GM18507 (cell line): ENCODE measurements around the gene MINDY1.

Source experiments
- DNase-seq: peaks from one replicate; pipeline ENCODE4 v3.0.0; 2011; ENCODE audit warnings: low read depth; ENCODE audit not compliant: insufficient read length; ENCODE audit errors: extremely low spot score
- FAIRE-seq: peaks from 2 replicates; lab custom pipeline; 2011; peaks lifted over from hg19 to GRCh38; lab: Jason Lieb, UNC

Gene MINDY1

DNA sequence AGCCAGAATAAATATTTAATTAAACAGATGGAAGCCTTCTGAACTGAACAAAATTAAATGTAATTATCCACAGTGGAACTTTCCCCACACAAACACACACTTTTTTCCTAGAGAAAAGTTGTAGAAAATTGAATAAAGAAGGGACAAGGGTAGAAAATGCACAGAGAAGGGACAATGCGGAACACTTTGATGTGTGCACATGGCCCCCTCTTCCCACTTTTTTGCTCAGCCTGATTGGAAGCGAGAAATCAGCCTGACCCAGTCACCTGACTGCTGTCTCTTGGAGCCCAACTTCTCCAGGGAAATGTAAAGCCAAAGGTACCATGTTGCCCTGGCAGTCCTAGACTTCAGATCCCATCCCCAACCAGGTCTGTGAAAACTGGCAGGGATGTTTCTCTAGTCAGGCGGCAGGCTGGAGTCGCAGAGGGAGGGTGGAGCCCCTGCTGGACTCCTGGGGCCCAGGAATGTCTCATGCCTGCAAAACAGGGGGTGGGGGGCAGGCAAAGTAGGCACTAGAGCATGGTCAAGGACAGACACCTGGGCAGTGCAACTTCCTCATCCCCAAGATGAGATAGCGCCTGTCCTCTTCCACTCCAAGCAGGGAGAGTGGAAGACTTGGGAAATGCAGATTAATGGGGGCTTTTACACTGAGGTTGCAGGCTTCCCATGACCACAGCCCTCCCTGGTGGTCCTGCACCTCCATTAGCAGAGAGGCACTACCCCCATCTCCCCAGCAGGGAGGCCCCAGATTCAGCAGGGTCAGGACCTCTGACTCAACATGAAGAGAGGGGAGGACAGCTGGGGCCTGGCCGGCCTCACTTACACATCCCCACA lies 34.9 kb downstream of the MINDY1 start:
- FAIRE-seq (no peak), DNase-seq (no peak)

- DNase-seq (no peak), FAIRE-seq (no peak)
Observed at GRCh38 chr1:150970808-150971582, 35.7 kb downstream of the MINDY1 start.

DNA sequence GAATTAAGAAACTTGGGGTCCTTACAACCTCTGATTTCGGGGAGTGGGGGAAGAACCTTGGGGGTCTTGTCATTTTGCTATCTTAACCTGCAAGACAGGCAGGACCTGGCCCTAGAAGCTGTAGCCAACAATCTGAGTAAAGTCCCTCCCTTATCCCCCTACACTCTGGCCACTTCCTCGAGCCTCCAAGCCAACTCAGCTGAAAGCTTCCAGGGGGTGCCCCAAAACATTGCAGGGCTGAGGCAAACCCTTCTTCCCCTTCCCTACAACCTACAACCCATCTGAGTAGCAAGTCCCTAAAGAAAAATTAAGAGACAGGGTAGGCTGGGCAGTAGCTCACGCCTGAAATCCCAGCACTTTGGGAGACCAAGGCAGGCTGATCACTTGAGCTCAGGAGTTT lies 37.1 kb downstream of the MINDY1 start:
- DNase-seq: no peak
- no peak for FAIRE-seq

DNA sequence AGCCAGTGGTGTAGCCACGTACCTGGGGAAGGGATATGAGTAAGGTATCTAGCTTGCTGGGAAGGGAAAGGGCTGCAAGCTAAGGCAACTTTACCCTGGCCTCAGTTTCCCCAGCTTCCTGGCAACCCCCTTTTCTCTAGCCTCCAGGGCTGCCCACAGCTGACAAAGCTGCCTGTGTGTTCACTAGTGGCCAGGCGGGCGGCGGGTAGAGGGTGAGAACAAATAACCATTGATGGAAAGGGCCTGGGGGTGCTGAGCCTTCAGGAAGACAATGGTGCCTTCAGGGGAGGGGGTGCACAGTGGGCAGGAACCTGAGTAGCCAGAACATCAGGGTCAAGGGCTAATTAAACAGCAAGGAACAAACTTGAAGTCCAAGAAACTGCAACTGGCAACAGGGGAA lies 38.2 kb downstream of the MINDY1 start:
- no peak for DNase-seq
- FAIRE-seq: no peak

DNA sequence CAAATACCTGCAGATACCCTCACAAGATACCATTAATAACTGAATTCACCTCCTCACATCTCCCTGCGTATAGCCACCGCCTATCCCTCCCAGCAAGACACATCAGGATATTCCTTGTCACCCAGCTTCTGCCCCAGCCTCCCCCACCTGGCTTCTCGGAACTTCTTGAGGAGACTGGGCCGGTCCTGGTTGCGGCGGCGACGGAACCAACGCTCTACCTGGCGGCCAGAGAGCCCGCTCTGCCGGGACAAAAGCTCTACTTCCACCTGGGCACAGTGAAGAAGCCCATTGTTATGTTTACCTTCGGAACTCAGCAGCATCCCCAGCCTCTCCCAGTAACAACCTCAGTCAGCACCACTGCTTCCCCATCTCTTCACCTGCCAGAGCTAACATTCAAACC lies 38.8 kb downstream of the MINDY1 start:
- DNase-seq (no peak), FAIRE-seq (no peak)

DNA sequence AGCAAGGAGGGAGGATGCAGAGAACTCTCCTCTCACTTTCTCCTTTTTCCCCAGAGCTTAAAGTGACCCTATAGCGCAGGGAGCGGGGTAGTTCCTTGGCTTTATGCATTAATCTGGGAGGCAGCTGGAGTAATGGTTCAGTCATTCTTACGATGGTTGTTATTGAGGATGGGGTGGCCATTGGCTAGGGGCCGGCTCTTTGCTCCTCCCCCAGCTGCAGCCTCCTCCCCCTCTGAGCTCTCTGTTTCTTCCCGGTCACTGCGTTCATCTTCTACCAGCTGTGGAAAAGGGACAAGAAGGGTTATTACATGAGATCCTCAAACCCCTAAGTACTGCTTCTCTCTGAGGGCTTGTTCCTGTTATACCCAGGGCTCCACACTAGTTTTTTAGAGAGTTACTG lies 40.7 kb downstream of the MINDY1 start:
- FAIRE-seq: no peak
- DNase-seq: no peak

GRCh38 chr1:150965605-150966004 lies 41.1 kb downstream of the MINDY1 start:
- FAIRE-seq: no peak

GRCh38 chr1:150964164-150964489 lies 42.6 kb downstream of the MINDY1 start:
- DNase-seq (no peak), FAIRE-seq (no peak)

More at GRCh38 chr1:150965605-150966004, 41.1 kb downstream of the MINDY1 start:
- no peak for DNase-seq

DNA sequence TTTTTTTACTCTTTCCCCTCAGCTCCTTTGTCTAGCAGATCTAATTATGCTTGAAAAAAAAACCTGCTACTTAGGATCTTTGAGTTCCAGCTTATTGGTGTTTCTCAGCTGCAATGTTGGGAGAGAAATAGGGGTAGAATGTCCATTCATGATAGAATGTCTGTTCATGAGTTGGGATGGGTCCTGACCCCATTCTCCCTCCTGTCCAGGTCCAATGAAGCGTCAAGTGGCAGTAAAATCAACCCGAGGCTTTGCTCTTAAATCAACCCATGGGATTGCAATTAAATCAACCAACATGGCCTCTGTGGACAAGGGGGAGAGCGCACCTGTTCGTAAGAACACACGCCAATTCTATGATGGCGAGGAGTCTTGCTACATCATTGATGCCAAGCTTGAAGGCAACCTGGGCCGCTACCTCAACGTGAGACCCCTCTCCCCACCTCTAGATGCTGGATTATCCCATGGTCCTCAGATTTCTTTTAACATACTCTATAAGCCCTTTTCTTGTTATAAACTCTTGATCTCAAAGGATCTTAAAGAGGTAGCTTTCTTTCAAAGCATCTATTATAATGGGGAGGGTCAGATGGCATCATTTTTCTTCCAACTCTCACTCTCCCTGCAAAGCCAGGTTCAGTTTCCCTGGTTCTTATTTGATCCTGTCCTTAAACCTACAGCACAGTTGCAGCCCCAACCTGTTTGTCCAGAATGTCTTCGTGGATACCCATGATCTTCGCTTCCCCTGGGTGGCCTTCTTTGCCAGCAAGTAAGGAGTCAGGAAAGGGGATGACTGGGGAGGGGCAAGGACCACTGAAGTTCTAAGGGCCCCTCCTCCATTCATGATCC lies 43.2 kb downstream of the MINDY1 start:
- no peak for FAIRE-seq
- no peak for DNase-seq

- no peak for FAIRE-seq
- no peak for DNase-seq
Observed at GRCh38 chr1:150961756-150962155, 44.9 kb downstream of the MINDY1 start.

DNA sequence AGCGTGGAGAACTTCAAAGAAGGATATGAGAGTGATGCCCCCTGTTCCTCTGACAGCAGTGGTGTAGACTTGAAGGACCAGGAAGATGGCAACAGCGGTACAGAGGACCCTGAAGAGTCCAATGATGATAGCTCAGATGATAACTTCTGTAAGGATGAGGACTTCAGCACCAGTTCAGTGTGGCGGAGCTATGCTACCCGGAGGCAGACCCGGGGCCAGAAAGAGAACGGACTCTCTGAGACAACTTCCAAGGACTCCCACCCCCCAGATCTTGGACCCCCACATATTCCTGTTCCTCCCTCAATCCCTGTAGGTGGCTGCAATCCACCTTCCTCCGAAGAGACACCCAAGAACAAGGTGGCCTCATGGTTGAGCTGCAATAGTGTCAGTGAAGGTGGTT lies 46.1 kb downstream of the MINDY1 start:
- DNase-seq: no peak
- FAIRE-seq: no peak

DNA sequence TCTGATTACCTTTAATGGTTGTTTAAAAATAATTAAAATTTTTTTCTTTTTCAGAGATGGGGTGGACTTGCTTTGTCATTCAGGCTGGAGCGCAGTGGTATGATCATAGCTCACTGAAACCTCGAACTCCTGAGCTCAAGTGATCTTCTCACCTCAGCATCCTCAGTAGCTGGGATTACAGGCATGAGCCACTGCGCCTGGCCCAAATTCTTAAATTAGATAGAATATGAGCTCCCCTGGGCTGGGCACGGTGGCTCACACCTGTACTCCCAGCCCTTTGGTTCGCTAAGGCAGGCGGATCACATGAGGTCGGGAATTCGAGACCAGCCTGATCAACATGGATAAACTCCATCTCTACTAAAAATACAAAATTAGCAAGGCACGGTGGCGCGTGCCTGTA lies 49.0 kb downstream of the MINDY1 start:
- DNase-seq (no peak), FAIRE-seq (no peak)

DNA sequence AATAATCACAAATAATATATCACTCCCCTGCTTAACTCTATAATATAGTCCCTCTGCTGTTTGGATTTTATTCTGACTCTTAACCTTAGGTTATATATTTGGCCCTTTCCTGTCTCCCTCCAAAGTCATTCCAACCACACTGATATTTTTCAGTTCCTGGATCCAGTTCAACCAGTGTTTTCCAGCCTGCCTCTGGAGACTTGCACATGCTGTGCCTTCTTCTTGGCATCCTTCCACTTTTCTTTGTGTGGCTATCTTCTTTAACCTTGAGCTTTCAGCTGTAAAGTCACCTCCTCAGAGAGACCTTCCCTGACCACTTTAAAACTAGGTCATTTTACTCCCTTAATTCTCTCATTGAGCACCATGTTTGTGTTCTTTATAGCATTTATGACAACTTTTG lies 51.4 kb downstream of the MINDY1 start:
- FAIRE-seq (no peak), DNase-seq (no peak)

DNA sequence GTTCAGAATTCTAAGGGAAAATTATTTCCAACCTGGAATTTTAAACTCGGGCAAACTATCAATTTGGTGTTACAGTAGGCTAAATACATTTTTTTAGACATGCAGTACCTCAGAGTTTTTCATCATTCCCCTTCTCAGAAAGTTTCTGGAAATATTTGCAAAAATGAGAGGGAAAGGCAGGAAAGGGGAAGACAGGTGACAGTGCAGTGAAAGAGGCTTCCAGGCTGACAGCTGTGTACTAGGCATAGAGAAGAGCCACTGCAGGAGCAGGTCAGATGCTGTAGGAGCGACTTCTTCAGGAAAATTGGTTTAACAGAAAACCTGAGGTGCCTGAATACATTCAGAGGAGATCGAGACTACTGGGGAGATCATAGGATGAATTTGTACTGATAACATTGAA lies 52.0 kb downstream of the MINDY1 start:
- FAIRE-seq (no peak), DNase-seq (no peak)
